HG02623 (cell line): Measurements from ENCODE around the gene KAZN.

ENCODE experiments used
- ATAC-seq: cut with Tn5 transposase; IDR thresholded peaks from one replicate; pipeline ENCODE4 v1.9.1; 2021; ENCODE audit warnings: moderate library complexity; ENCODE audit not compliant: unreplicated experiment

KAZN gene

GRCh38 chr1:15094719-15095495 lies 496.4 kb downstream of the KAZN start:
- ATAC-seq = no peak

DNA sequence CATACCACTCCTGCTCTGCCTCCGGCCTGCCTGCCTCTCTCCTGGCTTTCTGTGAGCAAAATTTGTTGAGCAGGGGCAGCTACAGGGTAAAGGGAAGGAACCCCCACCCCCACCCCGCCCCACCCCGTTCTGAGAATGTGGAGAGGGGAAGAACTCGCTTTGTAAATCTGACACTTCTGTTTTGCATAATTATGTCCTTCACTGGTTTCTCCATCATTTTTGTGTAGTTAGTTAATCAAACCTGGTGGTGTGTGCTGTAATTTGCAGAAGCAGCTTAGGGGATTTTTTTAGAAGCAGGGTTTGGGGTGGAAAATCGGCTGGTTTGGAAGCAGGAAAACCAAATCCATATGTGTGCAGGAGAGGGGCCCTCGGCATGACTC lies 497.0 kb downstream of the KAZN start:
- no peak for ATAC-seq

- no peak for ATAC-seq
These were observed 497.8 kb downstream of the KAZN start for GRCh38 chr1:15096293-15096692.

- ATAC-seq = no peak
These were observed 500.0 kb downstream of the KAZN start for GRCh38 chr1:15098176-15099125.

- ATAC-seq = no peak
These were observed 501.1 kb downstream of the KAZN start for GRCh38 chr1:15099441-15100120.

- no peak for ATAC-seq
These were observed 501.8 kb downstream of the KAZN start for GRCh38 chr1:15100121-15100879.

- ATAC-seq = no peak
These were observed 502.6 kb downstream of the KAZN start for GRCh38 chr1:15100880-15101760.

DNA sequence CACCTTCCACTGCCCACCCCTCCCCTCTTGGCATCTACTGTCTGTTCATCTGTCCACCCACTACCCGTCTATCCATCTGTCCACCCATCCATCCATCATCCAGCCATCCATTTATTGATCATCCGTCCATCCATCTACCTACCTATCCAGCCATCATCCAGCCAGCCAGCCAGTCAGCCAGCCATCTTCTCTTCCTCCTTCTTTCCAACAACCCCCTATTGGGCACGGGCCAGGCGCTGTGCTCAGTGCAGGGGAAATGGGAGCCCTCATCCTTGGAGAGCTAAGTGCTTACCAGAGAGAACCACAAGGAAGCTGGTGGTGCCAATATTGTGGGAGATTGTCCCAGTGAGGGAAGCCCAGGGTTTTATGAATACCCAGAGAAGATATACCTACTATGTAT lies 503.3 kb downstream of the KAZN start:
- no peak for ATAC-seq

- no peak for ATAC-seq
These were observed 504.2 kb downstream of the KAZN start for GRCh38 chr1:15102646-15103045.

DNA sequence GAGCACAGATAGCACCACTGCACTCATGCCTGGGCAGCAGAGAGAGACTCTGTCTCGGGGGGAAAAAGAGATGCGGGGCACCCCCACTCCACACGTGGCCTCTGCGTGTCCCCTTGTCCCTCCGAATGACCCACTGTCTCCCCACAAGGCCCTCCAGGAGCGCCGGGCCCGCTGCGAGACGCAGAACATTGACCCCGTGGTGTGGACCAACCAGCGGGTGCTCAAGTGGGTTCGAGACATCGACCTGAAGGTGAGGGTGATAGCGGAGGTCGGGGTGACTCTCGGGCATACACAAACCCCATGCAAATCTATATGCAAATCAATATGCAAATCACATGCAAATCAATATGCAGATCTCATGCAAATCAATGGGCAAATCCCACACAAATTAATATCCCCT lies 504.7 kb downstream of the KAZN start:
- ATAC-seq = no peak

GRCh38 chr1:15103906-15104305 lies 505.4 kb downstream of the KAZN start:
- ATAC-seq = no peak

- ATAC-seq = no peak
These were observed 506.3 kb downstream of the KAZN start for GRCh38 chr1:15104768-15105167.

- ATAC-seq = no peak
These were observed 508.1 kb downstream of the KAZN start for GRCh38 chr1:15106608-15107007.

DNA sequence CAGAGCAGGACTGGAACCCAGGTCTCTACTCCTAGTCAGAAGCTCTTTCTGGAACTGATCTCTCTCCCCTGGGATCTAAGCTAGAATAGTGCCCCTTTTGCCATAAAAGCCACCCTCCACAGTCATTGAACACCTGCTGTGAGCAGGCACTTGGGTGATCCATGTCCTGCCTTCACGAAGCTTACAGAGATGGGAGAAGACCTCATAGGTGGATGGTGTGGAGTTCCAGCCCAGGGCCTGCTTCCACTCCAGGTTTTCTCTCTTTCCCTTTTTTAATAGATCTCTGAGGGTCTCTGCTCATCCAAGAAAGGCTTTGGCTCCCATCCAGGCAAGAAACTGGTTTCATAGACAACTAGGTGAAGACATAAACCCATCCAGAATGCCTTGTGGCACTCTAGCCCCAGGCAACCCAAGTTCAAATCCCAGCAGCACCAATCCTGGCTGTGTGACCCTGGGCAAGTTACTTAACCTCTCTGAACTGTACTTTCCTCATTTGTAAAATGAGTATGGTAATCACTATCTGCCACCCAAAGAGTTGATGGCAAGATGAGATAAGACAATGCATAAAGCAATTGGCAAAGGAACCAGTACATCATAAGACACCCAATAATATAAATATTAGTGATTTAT lies 508.7 kb downstream of the KAZN start:
- no peak for ATAC-seq

DNA sequence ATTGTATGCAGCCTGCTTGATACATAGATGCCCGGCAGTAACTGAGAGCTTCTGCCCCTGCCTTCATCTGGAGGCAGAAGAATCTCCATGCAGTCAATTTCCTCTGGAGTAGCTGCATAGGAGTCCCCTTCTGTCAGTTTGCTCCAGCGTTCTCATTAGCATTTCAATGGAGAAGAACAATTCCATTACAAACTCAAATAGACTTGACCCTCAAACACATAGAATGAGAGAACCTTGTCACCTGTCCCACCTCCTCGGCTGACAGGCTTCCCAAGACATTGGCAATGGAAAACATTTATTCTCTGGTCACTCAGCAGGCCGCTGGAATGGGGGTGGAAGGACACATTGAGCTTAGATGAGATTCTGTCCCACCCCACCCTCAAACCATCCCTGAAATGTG lies 509.4 kb downstream of the KAZN start:
- ATAC-seq = no peak

DNA sequence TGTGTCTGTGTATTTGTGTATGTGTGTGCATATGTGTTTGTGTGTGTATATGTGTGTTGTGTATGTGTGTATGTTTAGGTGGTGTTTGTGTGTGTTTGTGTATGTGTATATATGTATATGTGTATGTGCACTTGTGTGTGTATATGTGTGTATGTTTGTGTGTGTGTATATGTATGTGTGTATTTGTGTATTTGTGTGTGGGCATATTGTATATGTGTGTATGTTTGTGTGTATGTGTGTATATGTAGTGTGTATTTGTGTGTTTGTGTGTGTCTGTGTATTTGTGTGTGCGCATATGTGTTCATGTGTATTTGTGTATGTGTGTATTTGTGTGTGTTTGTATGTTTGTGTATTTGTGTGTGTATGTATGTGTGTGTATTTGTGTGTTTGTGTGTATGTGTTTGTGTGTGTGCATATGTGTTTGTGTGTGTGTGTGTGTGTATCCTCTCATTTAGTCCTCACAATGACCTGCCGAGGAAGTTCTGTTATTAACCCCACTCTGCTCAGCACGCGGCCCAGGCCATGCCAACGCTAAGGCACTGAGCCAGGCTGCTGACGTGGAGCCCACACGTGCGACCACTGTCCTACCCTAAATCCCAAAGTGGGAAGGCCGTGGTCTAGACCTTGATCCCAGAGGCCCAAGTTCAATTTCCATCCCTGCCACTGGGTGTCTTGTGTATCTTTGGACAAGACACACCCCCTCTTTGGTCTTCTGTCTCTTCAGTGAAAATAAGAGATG lies 511.8 kb downstream of the KAZN start:
- ATAC-seq = no peak

- ATAC-seq = no peak
These were observed 512.4 kb downstream of the KAZN start for GRCh38 chr1:15110867-15111230.

GRCh38 chr1:15113146-15113545 lies 514.7 kb downstream of the KAZN start:
- ATAC-seq = no peak

DNA sequence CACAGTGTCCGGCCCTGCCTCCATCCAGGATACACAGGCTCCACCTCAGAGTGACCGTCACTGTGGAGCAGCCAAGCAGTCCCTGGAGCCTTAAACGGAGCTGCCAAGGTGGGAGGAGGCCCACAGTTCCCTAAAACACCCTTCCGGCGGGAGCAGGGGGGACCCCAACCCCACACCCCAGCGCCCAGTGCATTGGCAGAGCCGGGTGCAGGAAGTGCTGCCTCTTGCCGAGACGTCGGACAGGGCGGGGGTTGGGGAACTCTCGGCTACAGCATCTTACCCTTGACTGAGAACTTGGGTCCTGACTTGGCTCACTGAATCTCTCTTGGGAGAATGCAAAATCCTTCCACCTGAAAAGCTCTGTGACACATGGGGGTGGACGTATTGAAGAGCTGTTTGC lies 516.4 kb downstream of the KAZN start:
- ATAC-seq = no peak
